SK-N-SH (cell line): ENCODE measurements around the gene MAPK14. TPM values are rescaled to one million over a fixed set of nuclear protein-coding genes. Genes with fewer than 3 reads are reported as not detected.

Experiments
- CTCF ChIA-PET: fragments of 300-600, 350-600 bp; formaldehyde crosslinking; extraction: SDS; loops from one replicate; lab custom pipeline; 2021; lab: Yijun Ruan, JAX
- POLR2A ChIA-PET: fragments of 350-600 bp; sonication (Branson Sonifier 250); formaldehyde crosslinking; extraction: SDS; loops from one replicate; lab custom pipeline; 2020; ENCODE audit warnings: antibody characterized with exemption, inconsistent platforms; lab: Yijun Ruan, JAX
- DNase-seq: peaks from one replicate; pipeline ENCODE4 v3.0.0; 2012
- H2AFZ ChIP-seq: fragments of 200-600 bp; sonication (generic); 2 replicates; pipeline ENCODE4 v1.8.1; 2016; ENCODE audit warnings: antibody characterized with exemption, mild to moderate bottlenecking, low read depth
- H3F3A ChIP-seq: fragments of 200-600 bp; sonication (generic); replicated peaks from 2 replicates; pipeline ENCODE3; 2016; ENCODE audit warnings: antibody characterized with exemption, mild to moderate bottlenecking; ENCODE audit not compliant: insufficient read depth
- H3K27ac ChIP-seq, 2 experiments: fragments of 200-500 bp in 1 of 2; fragments of 200-600 bp in 1 of 2; sonication (Bioruptor generic) in 1 of 2; sonication (generic), shearing (Covaris generic) in 1 of 2; 2 replicates each; pipeline versions ENCODE4 v1.5.1 to v1.6.1; 2014 to 2016; ENCODE audit warnings: low read depth in 2 of 2, inconsistent platforms in 1 of 2, low read length in 1 of 2, mild to moderate bottlenecking in 1 of 2, mixed read lengths in 1 of 2
- H3K27me3 ChIP-seq: fragments of 200-600 bp; sonication (generic), shearing (Covaris generic); 2 replicates; pipeline ENCODE4 v1.6.1; 2016; ENCODE audit warnings: mixed run types; ENCODE audit not compliant: insufficient read depth
- H3K36me3 ChIP-seq, 2 experiments: fragments of 200-500 bp in 1 of 2; fragments of 200-600 bp in 1 of 2; sonication (Bioruptor generic) in 1 of 2; sonication (generic) in 1 of 2; replicated peaks in 1 of 2; 2 replicates each; pipeline versions ENCODE3 to v1.5.1; 2014 to 2016; ENCODE audit warnings: low read length in 1 of 2, mild to moderate bottlenecking in 1 of 2; ENCODE audit not compliant: insufficient read depth in 2 of 2, control insufficient read depth in 1 of 2
- H3K4me1 ChIP-seq, 2 experiments: fragments of 200-500 bp in 1 of 2; fragments of 200-600 bp in 1 of 2; sonication (Bioruptor generic) in 1 of 2; sonication (generic), shearing (Covaris generic) in 1 of 2; 2 replicates each; pipeline versions ENCODE4 v1.5.1 to v1.6.1; 2014 to 2016; ENCODE audit warnings: low read depth in 1 of 2, low read length in 1 of 2, mixed run types in 1 of 2; ENCODE audit not compliant: insufficient read depth in 2 of 2, control insufficient read depth in 1 of 2
- H3K4me2 ChIP-seq: fragments of 200-600 bp; sonication (generic), shearing (Covaris generic); 2 replicates; pipeline ENCODE4 v1.6.1; 2017; ENCODE audit warnings: mixed run types
- H3K4me3 ChIP-seq, 2 experiments: fragments of 200-500 bp in 1 of 2; fragments of 200-600 bp in 1 of 2; sonication (Bioruptor generic) in 1 of 2; sonication (generic), shearing (Covaris generic) in 1 of 2; 2 replicates each; pipeline versions ENCODE4 v1.5.1 to v1.8.1; 2014 to 2016; ENCODE audit warnings: low read depth in 2 of 2, inconsistent platforms in 1 of 2, low read length in 1 of 2, mild to moderate bottlenecking in 1 of 2, mixed read lengths in 1 of 2, moderate library complexity in 1 of 2
- H3K79me2 ChIP-seq: fragments of 200-600 bp; sonication (generic); 2 replicates; pipeline ENCODE4 v1.8.1; 2017; ENCODE audit warnings: mild to moderate bottlenecking; ENCODE audit not compliant: insufficient read depth
- H3K9ac ChIP-seq: fragments of 200-600 bp; sonication (generic); 2 replicates; pipeline ENCODE4 v1.6.1; 2017; ENCODE audit warnings: mixed run types
- H3K9me2 ChIP-seq: fragments of 200-600 bp; sonication (generic); 2 replicates; pipeline ENCODE4 v1.6.1; 2017; ENCODE audit warnings: mixed run types
- H3K9me3 ChIP-seq: fragments of 200-600 bp; sonication (generic); 2 replicates; pipeline ENCODE4 v1.6.1; 2017; ENCODE audit warnings: mixed run types, mild to moderate bottlenecking, moderate library complexity
- H4K20me1 ChIP-seq: fragments of 200-600 bp; sonication (generic); 2 replicates; pipeline ENCODE4 v1.6.1; 2017; ENCODE audit warnings: mild to moderate bottlenecking, mixed run types; ENCODE audit not compliant: insufficient read depth
- CHD2 ChIP-seq: fragments of 150-350 bp; IDR thresholded peaks from 2 replicates; pipeline ENCODE4 v1.6.1; 2018; ENCODE audit warnings: low read length; ENCODE audit not compliant: partially characterized antibody
- ELF1 ChIP-seq: IDR thresholded peaks from 2 replicates; pipeline ENCODE4 v1.4.0; 2012
- EP300 ChIP-seq, 2 experiments: IDR thresholded peaks; 2 replicates each; pipeline versions ENCODE4 v1.4.0 to v1.6.1; 2012; ENCODE audit warnings: borderline replicate concordance in 1 of 2, low read depth in 1 of 2, low read length in 1 of 2
- EZH2phosphoT487 ChIP-seq: fragments of 200-600 bp; sonication (generic); IDR thresholded peaks from 2 replicates; pipeline ENCODE4 v1.6.1; 2017; ENCODE audit warnings: low read depth, mixed run types, mild to moderate bottlenecking, antibody characterized with exemption, moderate library complexity, borderline replicate concordance
- JUND ChIP-seq: IDR thresholded peaks from 2 replicates; pipeline ENCODE4 v1.4.0; 2012
- MEF2A ChIP-seq: IDR thresholded peaks from 2 replicates; pipeline ENCODE4 v1.4.0; 2012; ENCODE audit warnings: low read depth, borderline replicate concordance
- MXI1 ChIP-seq: IDR thresholded peaks from 2 replicates; pipeline ENCODE4 v1.6.1; 2012; ENCODE audit warnings: mild to moderate bottlenecking, low read depth, low read length, improper control_type of control experiment
- POLR2AphosphoS5 ChIP-seq: IDR thresholded peaks from 2 replicates; pipeline ENCODE4 v1.6.1; 2012; ENCODE audit warnings: low read depth, low read length
- REST ChIP-seq: IDR thresholded peaks from 2 replicates; pipeline ENCODE4 v1.6.1; 2012; ENCODE audit warnings: mild to moderate bottlenecking, low read depth, low read length, moderate library complexity
- RFX5 ChIP-seq: IDR thresholded peaks from 2 replicates; pipeline ENCODE4 v1.6.1; 2012; ENCODE audit warnings: mild to moderate bottlenecking, improper control_type of control experiment, low read length
- SIN3A ChIP-seq: IDR thresholded peaks from 2 replicates; pipeline ENCODE4 v1.6.1; 2012; ENCODE audit warnings: low read depth, mild to moderate bottlenecking, low read length, moderate library complexity, borderline replicate concordance
- TAF1 ChIP-seq: IDR thresholded peaks from 2 replicates; pipeline ENCODE4 v1.6.1; 2012; ENCODE audit warnings: low read depth, mild to moderate bottlenecking, low read length, moderate library complexity, borderline replicate concordance
- USF2 ChIP-seq: fragments of 150-350 bp; IDR thresholded peaks from 2 replicates; pipeline ENCODE4 v1.6.1; 2017; ENCODE audit warnings: antibody characterized with exemption, low read length, low read depth, borderline replicate concordance
- YY1 ChIP-seq: IDR thresholded peaks from 2 replicates; pipeline ENCODE4 v1.4.0; 2012; ENCODE audit warnings: low read depth, mild to moderate bottlenecking
- ZBTB33 ChIP-seq: IDR thresholded peaks from 2 replicates; pipeline ENCODE4 v1.4.0; 2012; ENCODE audit warnings: low read depth, borderline replicate concordance
- WGBS: methylation state at CpG from one replicate; pipeline ENCODE4 v1.1.6; 2017; ENCODE audit warnings: low lambda C conversion rate; 5-methylcytosine and 5-hydroxymethylcytosine counted together
- polyA plus RNA-seq, 3 experiments: library from polyadenylated mRNA; depleted of rRNA; stranded (reverse); fragments of >200 nt; gene quantifications; 2 replicates each; pipeline ENCODE4 v1.2.3, GENCODE V29; 2012

MAPK14 gene
- polyA plus RNA-seq, 1 of the 3 experiments (the other 2 are of a cell fraction), result 19.8 TPM

- H3K9ac ChIP-seq, result no peak overlapping the region
- H3K4me1 ChIP-seq, result peaks cover 0 to 11% of the 10 kb centered on the region in 2 experiments; a peak in 2 of 4 replicates
- H3K27me3 ChIP-seq, result no peaks in the 10 kb centered on the region
- WGBS, result 95% methylated on average over 3 of the region's 3 CpGs
- H3F3A ChIP-seq, result peaks cover 4% of the 10 kb centered on the region
- DNase-seq, result no peak
- H3K4me3 ChIP-seq, result no peak overlapping the region
- H3K9me2 ChIP-seq, result no peaks in the 10 kb centered on the region
- CTCF ChIA-PET, result interaction anchor here (0.9 to 3.7 kb wide), 2 partner anchors 24 to 44 kb away, joined by 3 to 16 read pairs; partner anchors contain the start of gene MAPK14
- H2AFZ ChIP-seq, result no peak overlapping the region
- POLR2A ChIA-PET, result no interaction called here
- H3K4me2 ChIP-seq, result no peak overlapping the region
- H3K79me2 ChIP-seq, result peaks cover 70% of the 10 kb centered on the region
- no peaks in the 10 kb centered on the region for H3K9me3 ChIP-seq
- TF ChIP-seq EZH2phosphoT487 (no peak), YY1 (no peak), REST (no peak), ZBTB33 (no peak), MEF2A (no peak), TAF1 (no peak), POLR2AphosphoS5 (no peak), MXI1 (no peak), USF2 (no peak), EP300 (IDR thresholded peaks at IDR 0.05; ENCODE audit: borderline replicate concordance in 1 of 2, low read depth in 1 of 2, low read length in 1 of 2) (no peak), CHD2 (no peak), JUND (no peak), RFX5 (no peak), ELF1 (no peak), SIN3A (no peak)
- H4K20me1 ChIP-seq, result peaks cover 42% of the 10 kb centered on the region
- no peak overlapping the region for H3K27ac ChIP-seq
- peaks cover 7 to 23% of the 10 kb centered on the region in 2 experiments for H3K36me3 ChIP-seq
Observed at GRCh38 chr6:36071281-36071680, 43.7 kb downstream of the MAPK14 start.
